ENCODE measurements around the gene TOB1. TPM values are rescaled to one million over a fixed set of nuclear protein-coding genes. Genes with fewer than 3 reads are reported as not detected.

TOB1 gene
- total RNA-seq, 4 donors from 2014 or later, result 151 to 255 (median 174) TPM

DNA sequence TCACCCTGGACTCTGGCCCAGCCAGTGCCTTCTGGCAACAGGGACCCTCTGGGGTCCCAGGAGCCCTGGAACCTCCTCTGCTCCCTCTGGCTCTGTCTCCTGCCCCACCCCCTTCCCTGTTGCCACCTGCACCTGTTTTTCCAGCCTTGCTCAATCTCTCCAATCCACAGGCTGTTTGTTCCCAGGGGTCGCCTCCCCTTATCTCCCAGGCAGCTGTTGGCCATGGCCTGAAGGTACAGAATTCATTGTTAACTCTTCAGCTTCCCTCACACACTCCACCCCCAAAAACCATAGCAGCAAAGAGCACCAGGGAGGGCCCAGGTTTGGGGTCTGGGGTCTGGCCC lies 39.3 kb upstream of the TOB1 start:
- DNase-seq (ENCODE audit: low spot score in 2 of 2), result no peak
- no peaks in the 10 kb centered on the region for H3K27me3 ChIP-seq

GRCh38 chr17:50904518-50905459 lies 38.6 kb upstream of the TOB1 start:
- no peaks in the 10 kb centered on the region for H3K36me3 ChIP-seq
- H3K4me1 ChIP-seq, result peaks cover 47% of the 10 kb centered on the region
- H3K4me3 ChIP-seq, result peak overlapping the region; percentile 2
- peak in 1 of 2 donors; percentile 72 for DNase-seq (ENCODE audit: low spot score in 2 of 2)
- TF ChIP-seq POLR2AphosphoS5 (IDR thresholded peaks at IDR 0.05), result no peak
- TF ChIP-seq, protein P1, sequence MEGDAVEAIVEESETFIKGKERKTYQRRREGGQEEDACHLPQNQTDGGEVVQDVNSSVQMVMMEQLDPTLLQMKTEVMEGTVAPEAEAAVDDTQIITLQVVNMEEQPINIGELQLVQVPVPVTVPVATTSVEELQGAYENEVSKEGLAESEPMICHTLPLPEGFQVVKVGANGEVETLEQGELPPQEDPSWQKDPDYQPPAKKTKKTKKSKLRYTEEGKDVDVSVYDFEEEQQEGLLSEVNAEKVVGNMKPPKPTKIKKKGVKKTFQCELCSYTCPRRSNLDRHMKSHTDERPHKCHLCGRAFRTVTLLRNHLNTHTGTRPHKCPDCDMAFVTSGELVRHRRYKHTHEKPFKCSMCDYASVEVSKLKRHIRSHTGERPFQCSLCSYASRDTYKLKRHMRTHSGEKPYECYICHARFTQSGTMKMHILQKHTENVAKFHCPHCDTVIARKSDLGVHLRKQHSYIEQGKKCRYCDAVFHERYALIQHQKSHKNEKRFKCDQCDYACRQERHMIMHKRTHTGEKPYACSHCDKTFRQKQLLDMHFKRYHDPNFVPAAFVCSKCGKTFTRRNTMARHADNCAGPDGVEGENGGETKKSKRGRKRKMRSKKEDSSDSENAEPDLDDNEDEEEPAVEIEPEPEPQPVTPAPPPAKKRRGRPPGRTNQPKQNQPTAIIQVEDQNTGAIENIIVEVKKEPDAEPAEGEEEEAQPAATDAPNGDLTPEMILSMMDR (IDR thresholded peaks at IDR 0.05), result no peak
- TF ChIP-seq POLR2A (IDR thresholded peaks at IDR 0.05), result no peak
- TF ChIP-seq EP300 (IDR thresholded peaks at IDR 0.05), result no peak
- WGBS, result 25% methylated on average over 12 of the region's 16 CpGs
- no peaks in the 10 kb centered on the region for H3K27me3 ChIP-seq
- H3K9me3 ChIP-seq, result no peaks in the 10 kb centered on the region
- H3K27ac ChIP-seq, result peak overlapping the region; percentile 94

More for the DNA sequence above, 39.3 kb upstream of the TOB1 start:
- Histone ChIP-seq H3K4me1 (peaks cover 49% of the 10 kb centered on the region), H3K9me3 (no peaks in the 10 kb centered on the region), H3K4me3 (no peak overlapping the region), H3K27ac (peak overlapping the region; percentile 94), H3K36me3 (no peaks in the 10 kb centered on the region)
- no peak for TF ChIP-seq EP300 (IDR thresholded peaks at IDR 0.05)
- no peak for TF ChIP-seq POLR2AphosphoS5 (IDR thresholded peaks at IDR 0.05)
- TF ChIP-seq, protein P1 (IDR thresholded peaks at IDR 0.05), result no peak
- no peak for TF ChIP-seq POLR2A (IDR thresholded peaks at IDR 0.05)
- 57% methylated on average over 1 of the region's 1 CpG for WGBS

- no peak for DNase-seq (ENCODE audit: low spot score in 2 of 2)
- Histone ChIP-seq H3K9me3 (no peaks in the 10 kb centered on the region), H3K27me3 (no peaks in the 10 kb centered on the region), H3K4me3 (peak overlapping the region; percentile 2), H3K4me1 (peaks cover 47% of the 10 kb centered on the region), H3K27ac (peak overlapping the region; percentile 94), H3K36me3 (no peaks in the 10 kb centered on the region)
- TF ChIP-seq, protein P1 (IDR thresholded peaks at IDR 0.05), result no peak
- TF ChIP-seq POLR2A (IDR thresholded peaks at IDR 0.05) (no peak), EP300 (IDR thresholded peaks at IDR 0.05) (no peak), POLR2AphosphoS5 (IDR thresholded peaks at IDR 0.05) (no peak)
- WGBS, result 55% methylated on average over 10 of the region's 10 CpGs
Observed at GRCh38 chr17:50903604-50904517, 37.7 kb upstream of the TOB1 start.

DNA sequence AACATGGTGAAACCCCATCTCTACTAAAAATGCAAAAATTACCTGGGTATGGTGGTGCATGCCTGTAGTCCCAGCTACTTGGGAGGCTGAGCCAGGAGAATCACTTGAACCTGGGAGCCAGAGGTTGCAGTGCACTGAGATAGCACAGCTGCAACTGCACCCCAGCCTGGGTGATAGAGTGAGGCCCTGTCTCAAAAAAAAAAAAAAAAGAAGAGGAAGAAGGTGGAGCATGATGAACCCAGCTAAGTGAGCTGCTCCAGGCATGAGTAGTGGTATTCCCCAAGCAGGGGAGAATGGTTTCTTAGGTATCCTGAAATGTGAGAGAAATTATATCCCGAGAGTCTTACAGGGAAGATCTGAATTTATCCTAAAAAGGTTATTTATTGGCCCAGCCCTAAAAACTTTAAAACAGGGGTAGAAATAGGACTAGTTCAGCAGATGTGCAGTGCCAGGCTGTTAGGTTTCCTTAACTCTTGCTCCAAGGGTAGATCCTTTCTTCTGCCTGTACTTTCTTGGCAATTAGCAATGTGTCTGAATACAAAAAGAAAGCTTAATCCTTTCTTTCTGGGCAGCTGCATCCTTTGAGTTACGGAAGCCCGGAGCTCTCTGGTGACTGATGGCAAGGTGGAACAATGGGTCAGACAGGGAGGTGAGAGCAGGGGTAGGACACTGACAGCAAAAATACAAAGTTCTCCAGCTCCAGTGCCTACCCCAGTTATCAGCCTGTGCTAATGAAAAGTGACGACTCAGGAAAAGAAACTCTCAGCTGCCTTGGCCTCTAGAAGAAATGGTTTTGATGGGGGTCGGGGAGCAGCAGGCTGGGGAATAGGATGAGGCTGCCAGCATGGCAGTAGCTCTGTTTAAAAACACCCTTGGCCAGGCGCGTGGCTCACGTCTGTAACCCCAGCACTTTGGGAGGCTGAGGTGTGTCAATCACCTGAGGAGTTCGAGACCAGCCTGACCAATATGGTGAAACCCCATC lies 36.5 kb upstream of the TOB1 start:
- WGBS, result 78% methylated on average over 9 of the region's 9 CpGs
- H3K4me3 ChIP-seq, result no peak overlapping the region
- no peaks in the 10 kb centered on the region for H3K27me3 ChIP-seq
- H3K9me3 ChIP-seq, result no peaks in the 10 kb centered on the region
- no peaks in the 10 kb centered on the region for H3K36me3 ChIP-seq
- DNase-seq (ENCODE audit: low spot score in 2 of 2), result no peak
- TF ChIP-seq EP300 (IDR thresholded peaks at IDR 0.05) (no peak), POLR2AphosphoS5 (IDR thresholded peaks at IDR 0.05) (no peak), POLR2A (IDR thresholded peaks at IDR 0.05) (no peak)
- TF ChIP-seq, protein P1 (IDR thresholded peaks at IDR 0.05), result no peak
- H3K27ac ChIP-seq, result peak overlapping the region; percentile 94
- peaks cover 40% of the 10 kb centered on the region for H3K4me1 ChIP-seq
